Peyer's patch (tissue), 4 donors: ENCODE results near the gene NEK7. TPM values are rescaled to one million over a fixed set of nuclear protein-coding genes. Genes with fewer than 3 reads are reported as not detected.
A peak's percentile ranks its signal among the peaks of the same experiment; 100 is the strongest.

ENCODE experiments used
- DNase-seq, 3 donors: peaks; one replicate each; pipeline ENCODE4 v3.0.0-alpha.2; 2017 to 2019
- H3K27ac ChIP-seq, 4 donors: fragments of 200-600 bp; sonication (generic); one replicate each; pipeline ENCODE4 v1.5.1; 2016 to 2019
- H3K27me3 ChIP-seq, 2 donors: fragments of 200-600 bp; sonication (generic); one replicate each; pipeline ENCODE4 v1.5.1; 2019
- H3K36me3 ChIP-seq, 3 donors: fragments of 200-600 bp; sonication (generic); one replicate each; pipeline ENCODE4 v1.5.1; 2016 to 2019
- H3K4me1 ChIP-seq, 4 donors: fragments of 200-600 bp; sonication (generic); one replicate each; pipeline ENCODE4 v1.5.1; 2016 to 2019
- H3K4me3 ChIP-seq, 4 donors: fragments of 200-600 bp; sonication (generic); 1 replicate in 3 of 4; 2 replicates in 1 of 4; pipeline ENCODE4 v1.5.1; 2016 to 2019; ENCODE audit warnings: mild to moderate bottlenecking in 1 of 4
- H3K9me3 ChIP-seq, 4 donors: fragments of 200-600 bp; sonication (generic); one replicate each; pipeline ENCODE4 v1.5.1; 2016 to 2019; ENCODE audit warnings: mild to moderate bottlenecking in 1 of 4
- POLR2A ChIP-seq, 2 donors: fragments of 450-650 bp; IDR thresholded peaks; one replicate each; pipeline ENCODE4 v1.5.1; 2017; ENCODE audit warnings: antibody characterized with exemption in 2 of 2, mild to moderate bottlenecking in 2 of 2, moderate library complexity in 2 of 2
- total RNA-seq, 4 donors: library from RNA; depleted of rRNA; stranded (reverse); fragments of >200 nt; gene quantifications; one replicate each; pipeline ENCODE4 v1.1.0, GENCODE V29; 2016
- TF ChIP-seq, protein P1 (sequence below), 6 experiments: fragments of 450-650 bp in 4 of 6; fragments of 200-600 bp in 2 of 6; sonication (generic) in 1 of 6; IDR thresholded peaks; one replicate each; pipeline ENCODE4 v1.5.1; 2017 to 2019; ENCODE audit warnings: antibody characterized with exemption in 6 of 6, mild to moderate bottlenecking in 3 of 6, moderate library complexity in 1 of 6

Gene NEK7
- total RNA-seq, 4 donors from 2014 or later, result 62.3 to 75.1 (median 66.5) TPM

DNA sequence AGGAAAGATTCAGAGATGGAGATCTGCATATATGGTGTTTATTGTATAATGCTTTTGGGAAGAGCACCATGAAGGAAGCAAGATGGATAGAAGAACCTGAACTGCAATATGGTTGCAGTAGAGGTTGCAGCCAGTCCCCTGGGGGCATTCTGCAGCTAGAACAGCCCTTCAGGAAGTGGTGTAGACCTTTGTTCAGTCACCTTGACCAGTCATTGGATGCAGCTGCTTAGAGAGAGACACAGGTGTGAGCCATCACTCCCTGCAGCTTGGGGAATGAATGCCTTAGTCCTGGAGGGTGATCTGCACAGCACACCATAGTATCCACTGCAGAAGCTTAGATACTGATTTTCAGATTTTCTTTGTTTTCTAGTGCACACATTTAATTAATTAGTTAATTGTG lies 42.3 kb downstream of the NEK7 start:
- DNase-seq, result peak in 2 of 3 donors; percentile 22 to 59
- no peak overlapping the region for H3K27ac ChIP-seq
- H3K4me1 ChIP-seq, result peaks cover 0 to 7% (median 3%) of the 10 kb centered on the region in 4 donors

DNA sequence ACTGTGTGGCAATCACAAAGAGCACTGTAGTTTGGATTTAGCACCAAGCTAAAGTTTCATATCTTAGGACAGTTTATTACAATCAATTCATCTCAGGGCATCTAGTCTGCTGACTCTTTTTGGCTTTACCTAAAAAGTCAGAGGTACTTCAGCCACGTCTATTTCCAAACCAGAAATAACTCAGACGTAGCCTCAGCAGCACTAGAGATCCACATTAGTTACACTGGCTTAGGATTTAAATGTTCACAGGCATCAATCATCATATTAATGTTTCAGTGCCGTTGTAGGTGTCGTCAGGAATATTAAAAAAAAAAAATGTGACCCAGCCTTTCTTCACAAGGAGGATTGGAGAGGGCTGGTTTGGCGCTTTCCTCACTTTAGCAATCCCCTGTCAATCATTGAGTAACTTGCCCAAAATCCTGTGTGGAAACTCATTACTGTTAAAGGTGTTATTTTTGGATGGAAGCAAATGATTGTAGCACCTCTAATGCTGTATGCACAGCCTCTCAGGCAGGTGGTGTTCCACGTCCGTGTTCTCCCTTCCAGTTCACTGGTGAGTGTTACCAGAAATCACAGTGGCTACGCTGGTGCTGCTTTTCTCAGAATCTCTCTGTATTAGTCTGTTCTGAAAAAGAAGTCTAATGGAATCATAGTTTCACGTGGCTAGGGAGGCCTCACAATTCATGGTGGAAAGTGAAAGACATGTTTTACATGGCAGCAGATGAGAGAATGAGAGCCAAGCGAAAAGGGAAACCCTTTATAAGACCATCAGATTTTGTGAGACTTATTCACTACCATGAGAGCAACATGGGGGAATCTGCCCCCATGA lies 45.4 kb downstream of the NEK7 start:
- Histone ChIP-seq H3K4me1 (peaks cover 0 to 7% (median 3%) of the 10 kb centered on the region in 4 donors), H3K27me3 (no peaks in the 10 kb centered on the region), H3K4me3 (no peak overlapping the region), H3K9me3 (no peaks in the 10 kb centered on the region), H3K36me3 (no peaks in the 10 kb centered on the region), H3K27ac (no peak overlapping the region)
- TF ChIP-seq, protein P1, sequence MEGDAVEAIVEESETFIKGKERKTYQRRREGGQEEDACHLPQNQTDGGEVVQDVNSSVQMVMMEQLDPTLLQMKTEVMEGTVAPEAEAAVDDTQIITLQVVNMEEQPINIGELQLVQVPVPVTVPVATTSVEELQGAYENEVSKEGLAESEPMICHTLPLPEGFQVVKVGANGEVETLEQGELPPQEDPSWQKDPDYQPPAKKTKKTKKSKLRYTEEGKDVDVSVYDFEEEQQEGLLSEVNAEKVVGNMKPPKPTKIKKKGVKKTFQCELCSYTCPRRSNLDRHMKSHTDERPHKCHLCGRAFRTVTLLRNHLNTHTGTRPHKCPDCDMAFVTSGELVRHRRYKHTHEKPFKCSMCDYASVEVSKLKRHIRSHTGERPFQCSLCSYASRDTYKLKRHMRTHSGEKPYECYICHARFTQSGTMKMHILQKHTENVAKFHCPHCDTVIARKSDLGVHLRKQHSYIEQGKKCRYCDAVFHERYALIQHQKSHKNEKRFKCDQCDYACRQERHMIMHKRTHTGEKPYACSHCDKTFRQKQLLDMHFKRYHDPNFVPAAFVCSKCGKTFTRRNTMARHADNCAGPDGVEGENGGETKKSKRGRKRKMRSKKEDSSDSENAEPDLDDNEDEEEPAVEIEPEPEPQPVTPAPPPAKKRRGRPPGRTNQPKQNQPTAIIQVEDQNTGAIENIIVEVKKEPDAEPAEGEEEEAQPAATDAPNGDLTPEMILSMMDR (IDR thresholded peaks at IDR 0.05), result no peak
- no peak for TF ChIP-seq POLR2A (IDR thresholded peaks at IDR 0.05)
- DNase-seq, result no peak

More for the DNA sequence above, 42.3 kb downstream of the NEK7 start:
- H3K9me3 ChIP-seq, result no peaks in the 10 kb centered on the region
- no peaks in the 10 kb centered on the region for H3K36me3 ChIP-seq
- TF ChIP-seq, protein P1 (IDR thresholded peaks at IDR 0.05), result no peak
- TF ChIP-seq POLR2A (IDR thresholded peaks at IDR 0.05), result no peak
- no peaks in the 10 kb centered on the region for H3K27me3 ChIP-seq
- no peak overlapping the region for H3K4me3 ChIP-seq

DNA sequence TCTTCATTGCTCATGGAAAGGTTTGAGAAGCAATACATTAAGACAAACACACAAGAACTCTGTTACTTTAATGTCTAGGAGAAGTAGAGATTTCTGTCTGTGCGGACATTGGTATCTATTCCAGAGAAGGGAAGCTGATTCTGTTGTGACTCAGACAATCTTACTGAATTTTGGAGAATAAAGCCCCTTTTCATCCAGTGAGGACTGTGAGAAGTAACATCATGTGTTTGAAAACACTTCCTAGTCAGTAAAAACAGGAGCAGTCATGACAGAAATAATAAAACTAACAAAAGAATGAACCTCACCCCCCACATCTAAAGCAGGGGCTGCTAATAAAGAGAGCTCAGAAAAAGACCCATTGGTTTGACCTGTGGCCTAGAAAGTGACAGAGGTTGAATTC lies 46.6 kb downstream of the NEK7 start:
- no peak for TF ChIP-seq POLR2A (IDR thresholded peaks at IDR 0.05)
- TF ChIP-seq, protein P1 (IDR thresholded peaks at IDR 0.05), result no peak

DNA sequence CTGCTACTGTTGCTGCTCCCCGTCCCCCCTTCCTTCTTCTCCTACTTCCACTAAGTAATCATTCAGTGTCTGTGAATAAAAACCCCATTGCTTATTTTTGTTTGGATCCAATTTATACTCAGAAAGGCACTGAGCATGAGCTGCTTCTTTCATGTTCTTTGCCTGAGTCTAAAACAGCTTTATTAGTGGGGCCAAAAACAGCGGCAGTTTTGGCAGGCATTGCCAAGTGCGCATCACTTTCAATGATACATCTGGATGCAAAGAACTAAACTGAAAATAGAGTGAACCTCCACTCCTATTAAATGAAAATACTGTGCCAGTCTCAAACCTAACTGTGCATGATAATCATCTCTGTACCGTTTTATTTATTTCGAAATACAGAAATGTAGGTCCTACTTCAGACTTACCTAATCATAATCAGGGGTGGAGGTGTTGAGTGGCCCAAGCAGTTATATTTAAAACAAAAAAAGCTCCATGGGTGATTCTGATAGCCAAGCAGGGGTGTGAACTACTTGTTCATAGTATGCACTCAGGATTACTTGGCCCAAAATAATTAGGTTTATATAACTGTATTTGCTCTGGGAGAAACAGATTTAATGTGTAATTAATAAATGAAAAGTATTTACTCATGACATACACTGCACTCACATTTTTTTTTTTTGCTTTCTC lies 48.4 kb downstream of the NEK7 start:
- no peak for DNase-seq

More for the DNA sequence above, 46.6 kb downstream of the NEK7 start:
- Histone ChIP-seq H3K27ac (no peak overlapping the region), H3K36me3 (no peaks in the 10 kb centered on the region), H3K4me1 (peaks cover 0 to 7% (median 3%) of the 10 kb centered on the region in 4 donors), H3K9me3 (no peaks in the 10 kb centered on the region), H3K27me3 (no peaks in the 10 kb centered on the region), H3K4me3 (no peak overlapping the region)
- DNase-seq, result no peak

DNA sequence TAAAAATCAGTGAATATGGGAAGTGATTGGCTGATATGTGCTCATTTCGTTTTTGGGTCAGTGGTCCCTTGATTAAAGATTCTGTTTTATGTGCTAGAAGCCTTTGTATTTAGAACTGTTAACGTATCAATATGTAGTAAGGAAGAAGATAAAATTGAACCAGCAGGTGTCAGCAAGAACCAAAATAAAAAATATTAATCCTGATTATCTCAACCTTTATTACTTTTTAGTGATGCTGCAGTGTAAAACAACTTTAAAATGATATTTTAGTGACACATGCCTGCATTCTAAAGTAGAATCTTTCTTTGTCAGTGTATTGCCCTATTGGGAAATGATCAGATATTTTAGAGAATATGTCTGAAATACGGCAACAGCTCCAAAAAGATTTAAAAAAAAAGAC lies 49.5 kb downstream of the NEK7 start:
- Histone ChIP-seq H3K27ac (no peak overlapping the region), H3K4me1 (no peaks in the 10 kb centered on the region), H3K9me3 (no peaks in the 10 kb centered on the region), H3K36me3 (peaks cover 0 to 4% (median 0%) of the 10 kb centered on the region in 3 donors), H3K27me3 (no peaks in the 10 kb centered on the region), H3K4me3 (no peak overlapping the region)
- DNase-seq, result no peak
- no peak for TF ChIP-seq POLR2A (IDR thresholded peaks at IDR 0.05)
- TF ChIP-seq, protein P1 (IDR thresholded peaks at IDR 0.05), result no peak

More for the DNA sequence above, 48.4 kb downstream of the NEK7 start:
- H3K4me1 ChIP-seq, result no peaks in the 10 kb centered on the region
- TF ChIP-seq, protein P1 (IDR thresholded peaks at IDR 0.05), result no peak
- TF ChIP-seq POLR2A (IDR thresholded peaks at IDR 0.05), result no peak
- no peak overlapping the region for H3K4me3 ChIP-seq
- peaks cover 0 to 4% (median 0%) of the 10 kb centered on the region in 3 donors for H3K36me3 ChIP-seq
- H3K27me3 ChIP-seq, result no peaks in the 10 kb centered on the region
- H3K9me3 ChIP-seq, result no peaks in the 10 kb centered on the region
- no peak overlapping the region for H3K27ac ChIP-seq
